ENCODE results near the gene SLC38A1.

DNA sequence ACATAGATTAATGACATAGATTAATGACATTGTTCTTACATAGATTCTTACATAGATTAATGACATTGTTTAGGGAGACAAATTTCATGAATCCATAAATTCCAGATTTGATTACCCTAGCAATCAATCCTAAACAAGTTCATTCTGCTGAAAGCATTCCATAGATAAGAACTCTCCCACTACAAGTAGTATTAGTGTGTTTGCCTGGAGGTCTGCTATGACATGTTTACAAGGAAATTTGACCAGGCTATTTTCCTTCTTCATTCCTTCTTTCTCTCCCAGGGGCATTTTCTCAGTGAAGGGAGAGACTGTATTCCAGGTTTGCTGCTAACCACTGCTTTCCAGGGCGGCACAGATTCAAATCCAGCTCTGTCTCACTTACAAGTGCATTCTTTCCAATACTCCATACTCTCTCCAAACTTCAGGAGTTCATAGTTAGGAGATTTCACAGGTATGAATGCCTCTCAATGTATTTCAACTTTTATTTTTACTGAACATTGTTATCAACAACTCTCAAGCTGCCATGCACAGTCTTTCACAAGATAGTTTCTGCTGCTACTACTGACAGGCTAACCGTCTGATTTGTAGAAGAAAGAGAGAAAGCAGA is 134.5 kb downstream of the SLC38A1 start:
- TF ChIP-seq CTCF (IDR thresholded peaks at IDR 0.05) (no peak), EP300 (IDR thresholded peaks at IDR 0.05) (no peak), NR3C1 (IDR thresholded peaks at IDR 0.05) (no peak), SMC3 (IDR thresholded peaks at IDR 0.05) (no peak), CBX8 (IDR thresholded peaks at IDR 0.05) (no peak), POLR2A (IDR thresholded peaks at IDR 0.05; ENCODE audit: low read length) (no peak), HOXB5 (CRISPR knock-in tag; IDR thresholded peaks at IDR 0.05) (no peak), TFCP2L1 (CRISPR knock-in tag; IDR thresholded peaks at IDR 0.05) (no peak), MYC (IDR thresholded peaks at IDR 0.05; ENCODE audit: borderline replicate concordance, low read length) (no peak), REST (IDR thresholded peaks at IDR 0.05) (no peak)
- TF ChIP-seq, protein P1, sequence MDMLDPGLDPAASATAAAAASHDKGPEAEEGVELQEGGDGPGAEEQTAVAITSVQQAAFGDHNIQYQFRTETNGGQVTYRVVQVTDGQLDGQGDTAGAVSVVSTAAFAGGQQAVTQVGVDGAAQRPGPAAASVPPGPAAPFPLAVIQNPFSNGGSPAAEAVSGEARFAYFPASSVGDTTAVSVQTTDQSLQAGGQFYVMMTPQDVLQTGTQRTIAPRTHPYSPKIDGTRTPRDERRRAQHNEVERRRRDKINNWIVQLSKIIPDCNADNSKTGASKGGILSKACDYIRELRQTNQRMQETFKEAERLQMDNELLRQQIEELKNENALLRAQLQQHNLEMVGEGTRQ (IDR thresholded peaks at IDR 0.05) = no peak
